HG03575 (cell line): Measurements from ENCODE around the gene OR12D1.
"Not testable (repeated sequence)": the region's sequence is repeated elsewhere in the genome, so short reads cannot be mapped to it uniquely, and the experiment has no call there.

ENCODE experiments used
- ATAC-seq: cut with Tn5 transposase; IDR thresholded peaks from one replicate; pipeline ENCODE4 v1.9.1; 2021; ENCODE audit not compliant: unreplicated experiment, insufficient number of reproducible peaks, low FRiP score; ENCODE audit errors: extremely low read depth

The OR12D1 gene

GRCh38 chr6:29414588-29414987 lies at the start of gene OR12D1:
OR12D1 (plus strand) TSS chr6:29414928.
- ATAC-seq, result no peak

DNA sequence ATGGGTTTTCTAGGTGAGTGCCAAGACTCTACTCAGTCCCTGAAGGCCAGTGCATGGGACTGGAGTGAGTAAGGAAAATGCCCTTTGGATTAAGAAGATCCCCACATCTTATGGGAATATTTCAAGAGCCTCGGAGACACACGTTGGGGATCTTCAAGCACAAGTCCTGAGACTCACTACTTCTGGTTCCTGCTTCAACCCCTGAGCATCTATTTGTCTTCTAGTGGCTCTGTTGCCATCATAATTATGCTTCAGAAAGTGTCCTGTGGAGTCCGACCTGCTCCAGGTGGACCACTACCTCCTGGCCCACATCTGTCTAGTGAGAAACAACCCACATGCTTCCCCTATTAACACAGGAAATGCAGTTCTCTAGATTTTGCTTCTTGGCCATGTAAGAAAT lies 46.0 kb upstream of the OR12D1 start, which contains the start of gene OR5V1:
TSS of gene OR5V1 (minus strand) at position 101 of the 400 bp plus-strand sequence. CDS start 12,670 bp downstream, outside the sequence.
- ATAC-seq, result no peak

DNA sequence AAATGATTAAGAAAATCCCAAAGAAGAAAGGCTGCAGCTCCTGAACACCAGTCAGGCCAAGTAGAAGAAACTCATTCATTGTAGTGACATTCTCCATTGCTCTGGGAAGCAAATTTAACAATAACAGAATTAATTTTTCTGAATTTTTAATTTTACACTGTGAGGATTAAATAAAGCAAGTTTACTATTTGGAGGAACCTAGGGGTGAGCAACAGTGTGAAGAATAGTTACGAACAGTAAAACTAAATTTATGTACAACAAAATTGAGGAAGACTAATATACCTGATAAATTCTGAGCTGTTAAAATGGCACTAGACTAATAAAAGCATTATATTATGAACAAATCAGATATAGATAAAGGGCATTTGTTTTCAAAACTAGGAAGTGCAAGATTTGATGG lies 39.5 kb upstream of the OR12D1 start, which contains the start of gene OR12D3:
TSS of gene OR12D3 (minus strand) at position 101 of the 400 bp plus-strand sequence. CDS start at position 97, 4 bp downstream.
- no peak for ATAC-seq

GRCh38 chr6:29376003-29376402 lies 38.7 kb upstream of the OR12D1 start:
- ATAC-seq, result no peak

DNA sequence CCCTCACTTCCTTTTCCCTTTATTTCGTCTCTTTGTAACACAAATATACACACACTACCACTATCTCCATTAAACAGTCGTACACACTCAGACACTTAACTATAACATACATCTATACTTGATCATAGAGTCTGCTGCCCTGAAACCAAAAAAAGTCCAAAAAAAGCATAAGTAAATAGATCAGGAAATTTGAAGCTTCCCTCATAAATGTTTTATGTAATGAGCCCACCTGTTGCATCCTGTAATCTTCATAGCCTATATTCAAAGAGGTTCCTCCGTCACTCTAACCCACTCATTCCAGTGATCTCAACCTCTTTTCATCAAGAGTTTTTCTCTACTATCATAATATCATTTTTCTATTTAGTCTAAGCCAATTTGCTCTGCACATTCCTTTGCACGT lies 26.2 kb upstream of the OR12D1 start:
- no peak for ATAC-seq

- no peak for ATAC-seq
Observed at GRCh38 chr6:29395331-29395730, 19.4 kb upstream of the OR12D1 start, which contains the start of gene OR12D2. OR12D2 (plus strand) TSS chr6:29395631; CDS start chr6:29396700, 1,069 bp downstream.

GRCh38 chr6:29399525-29399924 lies 15.2 kb upstream of the OR12D1 start:
- ATAC-seq, result no peak

- no peak for ATAC-seq
Observed at GRCh38 chr6:29403801-29404200, 10.9 kb upstream of the OR12D1 start.

DNA sequence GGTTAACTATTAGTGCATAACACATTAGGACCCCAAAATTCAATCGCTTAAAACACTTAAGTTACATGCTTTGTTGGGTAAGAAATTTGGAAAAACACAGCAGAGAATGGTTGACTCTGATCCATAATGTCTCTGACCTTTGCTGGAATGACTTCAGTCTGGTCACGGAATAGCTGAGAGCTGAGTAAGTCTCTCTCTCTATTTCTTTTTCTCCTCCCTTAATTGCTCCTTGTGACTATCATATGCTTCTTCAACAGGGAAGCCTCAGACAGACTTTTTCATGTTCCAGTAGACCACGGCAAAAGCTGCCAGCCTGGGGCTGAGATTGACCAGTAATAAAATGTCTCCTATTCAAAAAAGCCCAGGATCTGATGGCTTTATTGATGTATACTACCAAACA lies 4.8 kb downstream of the OR12D1 start:
- no peak for ATAC-seq

DNA sequence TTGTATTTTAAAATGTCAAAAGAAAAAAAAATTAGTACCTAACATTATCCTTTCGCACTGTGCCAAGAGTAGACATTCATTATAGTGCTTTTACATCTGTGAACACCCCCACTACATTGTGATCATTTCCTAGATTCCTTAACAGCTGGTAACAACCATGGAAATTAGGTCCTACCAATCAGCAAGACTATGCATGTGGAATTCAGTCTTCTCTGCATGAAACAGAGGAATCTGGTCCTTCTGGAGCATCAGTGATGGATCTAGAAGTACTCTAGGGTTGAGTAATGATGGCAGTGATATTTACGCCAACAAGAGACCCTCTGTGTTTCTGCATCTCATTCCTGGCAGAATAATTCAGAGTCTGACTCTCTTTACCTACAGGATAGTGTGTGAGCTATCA lies 9.4 kb downstream of the OR12D1 start:
- ATAC-seq, result no peak

DNA sequence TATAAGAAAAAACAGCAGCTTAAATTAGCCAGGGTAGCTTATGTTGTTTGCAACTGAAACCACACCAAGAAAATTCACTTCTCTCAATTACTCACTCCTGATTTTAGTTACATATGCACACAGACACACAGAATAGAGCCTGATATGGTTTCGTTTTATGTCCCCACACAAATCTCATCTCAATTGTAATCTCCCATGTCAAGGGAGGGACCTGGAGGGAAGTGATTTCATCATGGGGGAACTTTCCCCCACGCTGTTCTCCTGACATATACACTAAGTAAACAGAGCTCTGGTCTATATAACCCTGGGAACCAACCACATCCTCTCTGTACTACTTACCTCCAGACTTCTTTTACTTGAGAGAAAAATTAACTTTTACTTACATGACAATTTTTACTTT lies 9.8 kb downstream of the OR12D1 start:
- ATAC-seq, result no peak

DNA sequence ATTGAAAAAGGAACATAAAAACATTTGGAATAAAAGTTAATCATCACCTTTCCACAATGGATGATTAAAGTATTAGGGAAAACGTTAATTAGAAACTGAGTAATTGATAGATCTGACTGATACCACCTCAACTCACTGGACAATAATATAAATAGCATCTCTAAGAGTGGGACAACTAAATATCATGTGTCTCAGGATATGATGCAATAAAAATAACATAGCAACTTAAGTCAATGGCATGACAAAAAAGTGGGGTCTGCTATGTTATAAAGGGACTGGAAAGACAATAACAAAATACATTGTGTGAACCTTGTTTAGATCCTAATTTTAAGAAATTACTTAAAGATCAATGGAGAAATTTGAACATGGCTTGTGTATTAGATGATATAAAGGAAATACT lies 10.3 kb downstream of the OR12D1 start:
- no peak for ATAC-seq

DNA sequence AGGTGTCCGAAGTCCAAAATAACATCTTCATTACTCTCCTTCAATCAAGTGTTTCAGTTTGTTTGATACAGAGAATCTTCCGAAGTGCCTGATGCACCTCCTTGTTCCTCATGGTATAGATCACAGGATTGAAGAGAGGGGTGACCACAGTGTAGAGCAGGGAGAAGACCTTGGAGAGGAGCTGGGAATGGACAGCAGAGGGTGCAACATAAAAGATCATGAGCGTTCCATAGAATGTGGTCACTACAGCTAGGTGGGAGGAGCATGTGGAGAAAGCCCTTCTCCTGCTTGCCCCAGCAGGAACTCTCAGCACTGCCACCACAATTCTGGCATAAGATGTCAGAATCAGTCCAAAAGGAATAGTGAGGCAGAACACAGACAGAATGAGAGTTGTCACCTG lies 11.9 kb downstream of the OR12D1 start:
- no peak for ATAC-seq

GRCh38 chr6:29436730-29437129 lies 22.0 kb downstream of the OR12D1 start:
- not testable (repeated sequence) for ATAC-seq

- no peak for ATAC-seq
Observed at GRCh38 chr6:29439006-29439405, 24.3 kb downstream of the OR12D1 start, which contains the start of gene OR10C1. OR10C1 (plus strand) TSS chr6:29439306; CDS start chr6:29440016, 710 bp downstream.

DNA sequence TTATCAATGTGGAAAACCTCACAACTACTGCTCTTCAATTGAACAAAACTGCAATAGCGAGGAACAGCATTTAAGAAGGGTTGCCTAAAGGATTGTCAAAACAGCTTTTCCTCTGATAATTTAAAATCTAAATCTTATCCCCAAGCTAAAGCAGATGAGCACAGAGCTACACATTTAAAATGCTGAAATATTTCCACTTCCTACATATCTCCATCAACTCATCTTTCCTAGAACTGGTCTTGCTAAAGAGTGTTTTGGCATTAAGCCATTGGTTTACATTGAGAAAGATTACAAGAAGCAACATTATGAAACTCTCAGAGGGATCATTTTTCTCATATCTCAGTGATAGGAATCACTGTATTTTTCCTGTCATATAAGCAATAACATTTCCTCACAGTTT lies 28.0 kb downstream of the OR12D1 start:
- ATAC-seq, result no peak

- not testable (repeated sequence) for ATAC-seq
Observed at GRCh38 chr6:29444031-29444430, 29.3 kb downstream of the OR12D1 start.

DNA sequence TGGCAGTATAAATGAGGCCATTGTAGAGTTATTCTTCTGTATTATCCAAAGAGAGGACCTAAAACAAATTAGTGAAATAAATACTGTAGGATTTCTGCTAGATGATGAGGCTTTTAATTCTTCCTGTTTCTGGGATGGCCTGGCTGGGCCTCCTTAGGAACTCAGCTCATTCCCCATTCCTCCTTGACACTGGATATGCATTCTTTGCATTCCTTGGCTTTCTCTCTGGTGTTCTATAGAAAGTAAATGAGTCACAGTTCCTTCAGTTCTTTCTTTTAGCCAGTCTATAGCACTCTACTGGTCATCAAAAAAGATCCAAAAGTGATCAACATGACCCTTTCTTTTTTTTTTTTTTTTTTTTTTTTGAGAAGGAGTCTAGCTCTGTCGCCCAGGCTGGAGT lies 32.9 kb downstream of the OR12D1 start:
- no peak for ATAC-seq

DNA sequence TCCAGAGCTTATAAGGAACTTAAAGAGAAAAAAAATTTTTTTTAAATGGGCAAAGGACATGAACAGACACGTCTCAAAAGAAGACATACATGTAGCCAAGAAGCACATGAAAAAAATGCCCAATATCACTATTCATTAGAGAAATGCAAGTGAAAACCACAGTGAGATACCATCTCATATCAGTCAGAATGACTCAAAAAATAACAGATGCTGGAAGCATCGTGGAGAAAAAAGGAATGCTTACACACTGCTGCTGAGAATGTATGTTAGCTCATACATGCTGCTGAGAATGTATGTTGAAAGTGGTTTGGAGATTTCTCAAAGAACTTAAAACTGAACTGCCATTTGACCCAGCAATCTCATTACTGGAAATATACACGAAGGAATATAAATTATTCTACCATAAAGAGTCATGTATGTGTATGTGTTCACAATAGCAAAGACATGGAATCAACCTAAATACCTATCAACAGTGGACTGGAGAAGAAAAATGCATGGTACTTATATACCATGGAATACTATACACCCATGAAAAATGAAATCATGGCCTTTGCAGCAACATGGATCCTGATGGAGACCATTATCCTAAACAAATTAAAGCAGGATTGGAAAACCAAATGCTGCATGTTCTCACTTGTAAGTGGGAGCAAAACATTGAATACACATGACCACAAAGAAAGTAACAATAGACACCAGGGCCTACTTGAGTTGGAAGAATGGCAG lies 36.9 kb downstream of the OR12D1 start:
- no peak for ATAC-seq

DNA sequence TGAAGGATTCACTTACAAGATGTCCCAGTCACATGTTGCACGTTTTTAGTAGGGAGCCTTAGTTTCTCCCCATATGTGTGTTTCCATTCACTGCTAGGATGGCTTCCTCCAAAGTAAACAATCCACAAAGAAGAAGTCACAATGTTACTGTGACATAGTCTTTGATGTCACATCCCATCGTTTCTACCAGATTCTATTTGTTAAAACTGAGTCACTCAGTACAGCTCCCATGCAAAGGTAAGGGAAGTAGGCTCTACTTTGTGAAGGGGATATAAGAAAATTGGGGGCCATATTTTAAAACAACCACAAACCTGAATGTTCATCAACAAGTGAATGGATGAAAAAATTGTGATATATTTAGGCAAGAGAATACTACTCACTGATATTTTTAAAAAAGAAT lies 42.2 kb downstream of the OR12D1 start, which contains the start of the genes OR11A1 and OR2H1:
TSS of gene OR11A1 (minus strand) at position 101 of the 400 bp plus-strand sequence. CDS start 29,430 bp downstream, outside the sequence.
TSS of gene OR2H1 (plus strand) at position 185 of the 400 bp plus-strand sequence. CDS start 4,615 bp downstream, outside the sequence.
- ATAC-seq, result no peak
